OCI-LY1 (cell line): ENCODE results near the gene IRF8.

ENCODE experiments used
- EZH2 ChIP-seq: fragments of 200-600 bp; sonication (generic), shearing (Covaris generic); IDR thresholded peaks from 2 replicates; pipeline ENCODE4 v1.8.0; 2017; ENCODE audit warnings: borderline replicate concordance, mixed run types, mild to moderate bottlenecking, antibody characterized with exemption, low read length, moderate library complexity, mixed read lengths
- TF ChIP-seq, protein P1 (sequence below): fragments of 200-600 bp; sonication (generic), shearing (Covaris generic); IDR thresholded peaks from 2 replicates; pipeline ENCODE4 v1.5.1; 2017; ENCODE audit warnings: mild to moderate bottlenecking, antibody characterized with exemption, low read length, moderate library complexity, mixed read lengths

DNA sequence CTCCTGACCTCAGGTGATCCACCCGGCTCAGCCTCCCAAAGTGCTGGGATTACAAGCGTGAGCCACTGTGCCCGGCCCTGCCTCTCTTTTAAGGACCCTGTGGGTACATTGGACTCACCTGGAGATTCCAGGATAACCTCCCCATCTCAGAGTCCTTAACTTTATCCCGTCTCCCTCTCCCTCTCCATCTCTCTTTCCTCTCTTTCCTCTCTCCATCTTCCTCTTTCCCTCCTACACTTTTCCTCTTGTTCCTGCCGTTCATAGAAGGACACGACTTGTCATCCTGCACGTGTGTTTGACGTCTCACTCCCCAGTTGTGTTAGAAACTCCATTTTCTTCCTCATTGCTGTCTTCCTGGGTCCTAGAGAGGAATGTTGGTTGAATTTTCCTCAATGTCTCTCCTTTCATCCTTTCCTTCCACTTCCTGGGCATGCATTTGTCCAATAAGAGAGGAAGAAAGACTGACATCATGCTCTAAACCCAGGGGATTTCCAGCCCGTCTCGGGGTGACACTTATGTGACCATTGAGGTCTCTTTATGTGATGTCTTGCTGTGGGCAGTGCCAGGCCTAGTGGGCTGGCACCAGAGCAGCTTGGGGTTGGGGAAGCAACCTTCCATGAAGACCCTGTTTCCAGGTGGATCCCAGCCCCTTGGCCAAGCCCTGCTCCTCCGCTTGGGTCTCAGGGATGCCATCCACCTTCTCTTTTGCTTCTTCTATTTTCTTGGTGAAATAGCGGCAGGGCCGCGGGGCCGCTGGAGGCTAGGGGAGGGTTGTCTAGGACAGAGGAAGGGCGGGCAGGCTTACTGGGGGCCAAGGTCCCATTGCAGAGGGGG lies 39.8 kb upstream of the IRF8 start:
- TF ChIP-seq, protein P1, sequence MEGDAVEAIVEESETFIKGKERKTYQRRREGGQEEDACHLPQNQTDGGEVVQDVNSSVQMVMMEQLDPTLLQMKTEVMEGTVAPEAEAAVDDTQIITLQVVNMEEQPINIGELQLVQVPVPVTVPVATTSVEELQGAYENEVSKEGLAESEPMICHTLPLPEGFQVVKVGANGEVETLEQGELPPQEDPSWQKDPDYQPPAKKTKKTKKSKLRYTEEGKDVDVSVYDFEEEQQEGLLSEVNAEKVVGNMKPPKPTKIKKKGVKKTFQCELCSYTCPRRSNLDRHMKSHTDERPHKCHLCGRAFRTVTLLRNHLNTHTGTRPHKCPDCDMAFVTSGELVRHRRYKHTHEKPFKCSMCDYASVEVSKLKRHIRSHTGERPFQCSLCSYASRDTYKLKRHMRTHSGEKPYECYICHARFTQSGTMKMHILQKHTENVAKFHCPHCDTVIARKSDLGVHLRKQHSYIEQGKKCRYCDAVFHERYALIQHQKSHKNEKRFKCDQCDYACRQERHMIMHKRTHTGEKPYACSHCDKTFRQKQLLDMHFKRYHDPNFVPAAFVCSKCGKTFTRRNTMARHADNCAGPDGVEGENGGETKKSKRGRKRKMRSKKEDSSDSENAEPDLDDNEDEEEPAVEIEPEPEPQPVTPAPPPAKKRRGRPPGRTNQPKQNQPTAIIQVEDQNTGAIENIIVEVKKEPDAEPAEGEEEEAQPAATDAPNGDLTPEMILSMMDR = no peak
- no peak for TF ChIP-seq EZH2
